ENCODE results near the gene GEMIN4.
A peak's percentile ranks its signal among the peaks of the same experiment; 100 is the strongest.
"Not testable (repeated sequence)": the region's sequence is repeated elsewhere in the genome, so short reads cannot be mapped to it uniquely, and the experiment has no call there.

The GEMIN4 gene

DNA sequence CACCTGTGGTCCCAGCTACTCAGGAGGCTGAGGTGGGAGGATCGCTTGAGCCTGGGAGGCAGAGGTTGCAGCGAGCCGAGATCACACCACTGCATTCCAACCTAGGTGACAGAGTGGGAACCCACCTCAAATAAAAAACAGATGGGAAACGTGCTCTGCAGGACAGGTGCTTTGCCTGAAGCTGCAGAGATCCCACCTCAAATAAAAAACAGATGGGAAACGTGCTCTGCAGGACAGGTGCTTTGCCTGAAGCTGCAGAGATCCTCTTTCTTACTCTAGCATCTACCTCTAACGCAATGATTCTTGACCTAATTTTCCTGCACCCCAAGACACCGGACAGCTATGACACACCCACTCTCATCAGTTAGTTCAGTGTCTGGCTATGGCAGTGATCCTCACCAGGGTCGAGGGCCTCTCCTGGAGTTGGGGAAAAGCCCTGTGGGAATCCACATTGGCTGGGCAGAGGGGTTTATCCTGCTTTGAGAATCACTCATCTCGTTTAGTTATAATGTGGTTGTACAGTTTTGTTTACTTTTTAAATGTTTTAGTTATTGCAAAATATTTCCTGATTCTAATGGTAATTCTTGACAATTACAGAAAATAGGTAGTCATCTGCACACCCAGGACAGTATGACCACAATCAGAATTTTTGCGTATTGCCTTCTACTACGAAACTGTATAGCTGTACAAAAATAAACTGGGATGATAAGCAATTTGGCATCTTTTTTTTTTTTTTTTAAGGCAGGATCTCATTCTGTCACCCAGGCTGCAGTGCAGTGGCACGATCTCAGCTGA is 48.8 kb downstream of the GEMIN4 start:
- DNase-seq (ENCODE audit: low spot score) = no peak

DNA sequence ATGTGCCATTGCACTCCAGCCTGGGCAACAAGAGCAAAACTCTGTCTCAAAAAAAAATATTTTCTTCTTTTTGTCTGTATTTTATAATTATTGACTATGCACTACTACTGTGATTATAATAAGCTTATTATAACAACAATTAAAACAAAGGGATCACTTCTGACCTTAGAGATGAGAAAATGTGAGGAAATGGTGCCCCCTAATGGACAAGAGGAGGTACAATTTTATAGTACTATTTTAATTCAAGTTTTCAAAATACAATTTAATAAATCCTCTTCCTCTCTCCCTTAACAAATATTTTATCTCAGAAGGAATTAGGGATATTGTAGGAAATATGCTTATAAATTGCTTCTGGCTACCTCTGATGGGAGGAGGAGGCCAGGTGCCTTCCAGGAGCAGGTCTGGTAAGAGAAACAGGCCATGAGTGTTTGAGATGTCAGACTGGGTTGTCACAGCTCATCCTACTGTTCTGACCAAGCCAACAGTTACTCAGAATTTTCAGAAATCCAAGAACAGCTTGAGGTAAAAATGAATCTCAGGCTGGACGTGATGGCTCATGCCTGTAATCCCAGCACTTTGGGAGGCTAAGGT is 51.5 kb downstream of the GEMIN4 start:
- DNase-seq (ENCODE audit: low spot score) = peak; percentile 64

DNA sequence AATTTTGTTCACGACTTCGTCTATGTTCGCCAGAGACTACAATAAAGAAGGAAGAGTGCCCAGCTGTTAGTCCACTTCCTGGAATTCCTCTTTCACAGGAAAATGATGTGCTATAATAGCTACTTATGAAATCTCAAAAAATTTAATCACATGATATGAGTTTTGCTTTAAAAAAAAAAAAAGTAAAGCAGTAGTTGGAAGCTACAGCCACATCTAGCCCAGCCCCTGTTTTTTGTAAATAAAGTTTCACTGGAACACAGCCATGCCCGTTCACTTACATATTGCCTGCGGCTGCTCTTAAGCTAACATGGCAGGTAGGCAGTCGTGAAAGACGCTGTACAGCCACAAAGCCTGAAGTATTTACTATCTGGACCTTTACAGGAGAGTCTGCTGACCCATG is 52.7 kb downstream of the GEMIN4 start:
- no peak for DNase-seq (ENCODE audit: low spot score)

DNA sequence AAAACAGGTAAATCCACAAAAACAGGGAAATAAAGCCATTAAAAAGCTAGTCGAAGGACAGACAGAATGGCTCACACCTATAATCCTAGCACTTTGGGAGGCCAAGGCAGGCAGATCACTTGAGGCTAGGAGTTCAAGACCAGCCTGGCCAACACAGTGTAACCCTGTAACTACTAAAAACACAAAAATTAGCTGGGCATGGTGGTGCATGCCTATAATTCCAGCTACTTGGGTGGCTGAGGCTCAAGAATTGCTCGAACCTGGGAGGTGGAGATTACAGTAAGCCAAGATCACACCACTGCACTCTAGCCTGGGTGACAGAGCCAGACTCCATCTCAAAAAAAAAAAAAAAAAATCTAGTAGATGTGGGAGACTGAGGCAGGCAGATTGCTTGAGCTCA is 54.0 kb downstream of the GEMIN4 start:
- DNase-seq (ENCODE audit: low spot score) = not testable (repeated sequence)

DNA sequence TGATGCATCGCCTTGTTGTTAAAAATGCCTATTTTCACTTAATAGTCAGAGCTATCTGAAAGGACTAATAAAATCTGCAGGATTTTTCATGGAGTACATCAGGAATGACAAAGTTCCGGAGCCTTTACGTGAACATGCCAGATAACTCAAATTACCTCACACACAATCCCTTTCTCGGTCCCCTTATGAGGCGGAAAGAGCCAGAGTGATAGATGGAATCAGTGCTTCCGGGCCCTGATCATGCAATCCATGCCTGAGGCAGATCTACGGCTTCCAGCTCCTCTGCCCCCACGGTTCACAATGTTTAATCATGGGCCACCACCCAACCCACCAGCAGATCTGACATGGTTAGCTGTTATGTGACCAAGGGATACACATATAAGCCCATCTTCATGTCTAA is 54.4 kb downstream of the GEMIN4 start:
- DNase-seq (ENCODE audit: low spot score) = no peak

DNA sequence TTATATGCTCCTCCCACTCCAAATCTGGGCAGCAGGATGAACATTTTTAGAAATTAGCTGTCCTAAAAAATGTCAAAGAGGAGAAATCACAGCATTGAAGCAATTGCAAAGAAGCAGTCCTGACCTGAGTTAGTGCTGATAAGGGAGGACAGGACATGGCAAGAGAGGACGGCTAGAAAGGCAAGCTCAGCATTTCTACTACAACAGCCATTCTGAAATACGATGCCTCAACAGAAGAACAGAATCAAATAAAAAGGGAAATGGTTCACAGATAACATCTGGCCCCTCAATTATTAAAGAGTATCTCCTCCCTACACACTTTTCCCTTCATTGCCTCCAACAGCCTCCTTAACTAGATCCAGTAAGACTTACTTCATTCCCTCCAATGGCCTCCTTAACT is 55.7 kb downstream of the GEMIN4 start:
- DNase-seq (ENCODE audit: low spot score) = no peak
